HFFc6 (cell line): ENCODE results near the gene GPR35. TPM values are rescaled to one million over a fixed set of nuclear protein-coding genes. Genes with fewer than 3 reads are reported as not detected.

ENCODE experiments used
- DNase-seq: peaks from one replicate; pipeline ENCODE4 v3.0.0-alpha.2; 2018
- H3K27ac Mint-ChIP-seq: 2 replicates; pipeline ENCODE4 v1.8.0; 2020; ENCODE audit warnings: mild to moderate bottlenecking, mixed read lengths
- H3K27me3 Mint-ChIP-seq: 2 replicates; pipeline ENCODE4 v1.8.0; 2021; ENCODE audit warnings: mild to moderate bottlenecking, moderate library complexity, mixed read lengths; ENCODE audit not compliant: insufficient read depth
- H3K36me3 Mint-ChIP-seq: 2 replicates; pipeline ENCODE4 v1.8.0; 2021; ENCODE audit warnings: low read depth, mixed read lengths
- H3K4me1 Mint-ChIP-seq: 2 replicates; pipeline ENCODE4 v1.8.0; 2020; ENCODE audit warnings: low read depth, mixed read lengths
- H3K4me3 Mint-ChIP-seq: 2 replicates; pipeline ENCODE4 v1.8.0; 2020; ENCODE audit warnings: mild to moderate bottlenecking, moderate library complexity, mixed read lengths
- H3K9me3 Mint-ChIP-seq: 2 replicates; pipeline ENCODE4 v1.8.0; 2020; ENCODE audit warnings: mild to moderate bottlenecking, mixed read lengths
- total RNA-seq, 6 experiments: library from RNA; stranded (reverse); fragmentation: NEBNext Ultra II Directional; extraction: Animal tissue kit (Norgen Biotek cat#: 25700); gene quantifications; 2 replicates in 1 of 6; 3 replicates in 5 of 6; pipeline ENCODE4 v1.2.3, GENCODE V29; 2021
- TF ChIP-seq, protein P1 (sequence below): fragments of 200-600 bp; sonication (generic); IDR thresholded peaks from 2 replicates; pipeline ENCODE4 v1.5.0; 2021; ENCODE audit warnings: antibody characterized with exemption, mild to moderate bottlenecking

Gene GPR35
- total RNA-seq, 6 experiments from 2014 or later = 0.11 to 0.28 (median 0.14) TPM; not detected in 3

- TF ChIP-seq, protein P1, sequence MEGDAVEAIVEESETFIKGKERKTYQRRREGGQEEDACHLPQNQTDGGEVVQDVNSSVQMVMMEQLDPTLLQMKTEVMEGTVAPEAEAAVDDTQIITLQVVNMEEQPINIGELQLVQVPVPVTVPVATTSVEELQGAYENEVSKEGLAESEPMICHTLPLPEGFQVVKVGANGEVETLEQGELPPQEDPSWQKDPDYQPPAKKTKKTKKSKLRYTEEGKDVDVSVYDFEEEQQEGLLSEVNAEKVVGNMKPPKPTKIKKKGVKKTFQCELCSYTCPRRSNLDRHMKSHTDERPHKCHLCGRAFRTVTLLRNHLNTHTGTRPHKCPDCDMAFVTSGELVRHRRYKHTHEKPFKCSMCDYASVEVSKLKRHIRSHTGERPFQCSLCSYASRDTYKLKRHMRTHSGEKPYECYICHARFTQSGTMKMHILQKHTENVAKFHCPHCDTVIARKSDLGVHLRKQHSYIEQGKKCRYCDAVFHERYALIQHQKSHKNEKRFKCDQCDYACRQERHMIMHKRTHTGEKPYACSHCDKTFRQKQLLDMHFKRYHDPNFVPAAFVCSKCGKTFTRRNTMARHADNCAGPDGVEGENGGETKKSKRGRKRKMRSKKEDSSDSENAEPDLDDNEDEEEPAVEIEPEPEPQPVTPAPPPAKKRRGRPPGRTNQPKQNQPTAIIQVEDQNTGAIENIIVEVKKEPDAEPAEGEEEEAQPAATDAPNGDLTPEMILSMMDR = no peak
- Mint-ChIP-seq H3K27me3 (peaks cover 9% of the 10 kb centered on the region), H3K27ac (no peak overlapping the region), H3K36me3 (peaks cover 6% of the 10 kb centered on the region; the same call in 1 of the 2 replicates), H3K9me3 (peaks cover 10% of the 10 kb centered on the region), H3K4me1 (peaks cover 7% of the 10 kb centered on the region; the same call in 1 of the 2 replicates), H3K4me3 (no peak overlapping the region)
- DNase-seq = no peak
These were observed 3.2 kb upstream of the GPR35 start for GRCh38 chr2:240622060-240622411.

GRCh38 chr2:240622531-240623235 is 2.6 kb upstream of the GPR35 start:
- DNase-seq = no peak
- H3K27me3 Mint-ChIP-seq = peaks cover 9% of the 10 kb centered on the region
- TF ChIP-seq, protein P1 = no peak
- no peak overlapping the region for H3K27ac Mint-ChIP-seq
- peaks cover 7% of the 10 kb centered on the region; the same call in 1 of the 2 replicates for H3K4me1 Mint-ChIP-seq
- H3K36me3 Mint-ChIP-seq = peaks cover 4% of the 10 kb centered on the region; the same call in 1 of the 2 replicates
- no peak overlapping the region for H3K4me3 Mint-ChIP-seq
- peaks cover 6% of the 10 kb centered on the region for H3K9me3 Mint-ChIP-seq

DNA sequence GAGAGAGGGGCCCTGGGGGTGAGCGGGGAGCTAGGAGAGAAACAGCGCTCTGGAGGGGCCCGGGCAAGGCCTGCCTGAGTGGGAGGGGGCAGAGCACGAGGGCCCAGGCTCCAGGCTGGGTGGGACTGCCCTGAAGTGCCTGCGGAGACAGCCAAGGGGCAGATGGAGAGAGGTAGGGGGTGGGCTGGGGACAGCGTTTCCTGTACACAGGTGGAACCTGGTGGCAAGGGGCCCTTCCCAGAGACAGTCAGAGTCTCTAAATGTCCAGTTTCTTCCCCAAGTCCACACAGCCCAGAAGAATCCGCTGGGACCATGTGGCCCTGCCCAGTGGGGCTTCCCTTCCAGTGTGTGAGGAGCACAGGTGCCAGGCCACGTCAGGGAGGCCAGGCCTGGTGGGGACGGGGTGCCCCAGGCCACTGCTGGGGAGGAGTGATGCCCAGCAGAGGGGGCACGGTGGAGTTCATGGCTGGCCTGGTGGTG is 1.7 kb upstream of the GPR35 start:
- 0 out of 2 replicates have a peak, but pooled peaks cover 2% of the 10 kb centered on the region for H3K9me3 Mint-ChIP-seq
- H3K4me3 Mint-ChIP-seq = no peak overlapping the region
- no peak for DNase-seq
- peaks cover 7% of the 10 kb centered on the region; the same call in 1 of the 2 replicates for H3K4me1 Mint-ChIP-seq
- H3K27ac Mint-ChIP-seq = no peak overlapping the region
- H3K27me3 Mint-ChIP-seq = peaks cover 9% of the 10 kb centered on the region
- H3K36me3 Mint-ChIP-seq = no peaks in the 10 kb centered on the region
- TF ChIP-seq, protein P1 = no peak

GRCh38 chr2:240624011-240624949 is 1.0 kb upstream of the GPR35 start:
- no peaks in the 10 kb centered on the region for H3K36me3 Mint-ChIP-seq
- peaks cover 7% of the 10 kb centered on the region; the same call in 1 of the 2 replicates for H3K4me1 Mint-ChIP-seq
- no peak overlapping the region for H3K4me3 Mint-ChIP-seq
- TF ChIP-seq, protein P1 = no peak
- no peak for DNase-seq
- H3K27me3 Mint-ChIP-seq = peaks cover 9% of the 10 kb centered on the region
- H3K27ac Mint-ChIP-seq = peak overlapping the region; percentile 57; the same call in 1 of the 2 replicates
- H3K9me3 Mint-ChIP-seq = no peaks in the 10 kb centered on the region

GRCh38 chr2:240626531-240627300 is 1.4 kb downstream of the GPR35 start:
- H3K9me3 Mint-ChIP-seq = 0 out of 2 replicates have a peak, but pooled peaks cover 3% of the 10 kb centered on the region
- TF ChIP-seq, protein P1 = no peak
- H3K4me3 Mint-ChIP-seq = no peak overlapping the region
- no peaks in the 10 kb centered on the region for H3K36me3 Mint-ChIP-seq
- no peaks in the 10 kb centered on the region; the same call in 1 of the 2 replicates for H3K27me3 Mint-ChIP-seq
- peaks cover 1% of the 10 kb centered on the region; the same call in 1 of the 2 replicates for H3K4me1 Mint-ChIP-seq
- no peak for DNase-seq
- no peak overlapping the region for H3K27ac Mint-ChIP-seq
